Thyroid gland (tissue), 4 donors: ENCODE results near the gene GRHL1.

ENCODE experiments used
- POLR2A ChIP-seq, 2 donors: fragments of 450-650 bp; IDR thresholded peaks; one replicate each; pipeline ENCODE4 v1.6.1; 2017; ENCODE audit warnings: antibody characterized with exemption in 2 of 2, mild to moderate bottlenecking in 2 of 2, moderate library complexity in 1 of 2
- TF ChIP-seq, protein P1 (sequence below), 6 experiments: fragments of 200-600 bp in 3 of 6; fragments of 450-650 bp in 3 of 6; sonication (generic) in 3 of 6; IDR thresholded peaks; one replicate each; pipeline ENCODE4 v1.5.1; 2016 to 2019; ENCODE audit warnings: antibody characterized with exemption in 6 of 6, mild to moderate bottlenecking in 2 of 6, inconsistent platforms in 1 of 6, moderate library complexity in 1 of 6

DNA sequence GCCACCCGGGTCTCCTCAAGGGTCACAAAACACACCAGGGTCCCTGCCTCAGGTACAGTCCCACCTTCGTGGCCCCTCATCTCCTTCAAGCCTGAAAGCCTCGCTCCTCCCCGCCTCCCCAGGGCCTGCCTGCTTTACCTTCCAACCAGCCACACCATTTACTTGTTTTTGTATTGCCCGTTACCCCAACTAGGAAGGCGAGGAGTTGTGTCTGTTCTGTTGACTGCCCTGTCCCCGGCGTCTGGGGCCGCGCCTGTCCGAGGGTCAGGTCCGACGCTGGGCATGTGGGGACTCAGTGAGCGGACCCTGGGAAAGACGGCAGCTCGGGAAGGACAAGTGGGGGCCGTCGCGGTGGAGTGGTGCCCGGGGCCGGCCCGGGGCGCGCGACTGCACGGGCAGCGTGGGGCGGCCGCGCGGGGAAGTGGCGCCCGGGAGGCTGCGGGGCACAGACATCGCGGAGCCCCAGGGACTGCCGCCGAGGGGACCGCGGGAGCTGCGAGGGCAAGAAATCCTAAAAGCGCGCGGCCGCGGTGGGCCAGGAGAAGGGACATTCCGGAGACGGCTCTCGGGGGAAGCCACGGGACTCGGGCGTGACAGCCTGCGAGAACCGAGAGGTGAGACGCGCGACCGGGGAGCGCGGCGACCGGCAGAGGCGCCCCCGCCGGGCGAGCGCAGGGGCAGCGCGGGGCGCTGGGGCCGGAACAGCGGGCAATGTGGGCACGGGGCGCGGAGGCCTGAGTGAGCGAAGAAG lies 797 bp upstream of the GRHL1 start:
- TF ChIP-seq, protein P1, sequence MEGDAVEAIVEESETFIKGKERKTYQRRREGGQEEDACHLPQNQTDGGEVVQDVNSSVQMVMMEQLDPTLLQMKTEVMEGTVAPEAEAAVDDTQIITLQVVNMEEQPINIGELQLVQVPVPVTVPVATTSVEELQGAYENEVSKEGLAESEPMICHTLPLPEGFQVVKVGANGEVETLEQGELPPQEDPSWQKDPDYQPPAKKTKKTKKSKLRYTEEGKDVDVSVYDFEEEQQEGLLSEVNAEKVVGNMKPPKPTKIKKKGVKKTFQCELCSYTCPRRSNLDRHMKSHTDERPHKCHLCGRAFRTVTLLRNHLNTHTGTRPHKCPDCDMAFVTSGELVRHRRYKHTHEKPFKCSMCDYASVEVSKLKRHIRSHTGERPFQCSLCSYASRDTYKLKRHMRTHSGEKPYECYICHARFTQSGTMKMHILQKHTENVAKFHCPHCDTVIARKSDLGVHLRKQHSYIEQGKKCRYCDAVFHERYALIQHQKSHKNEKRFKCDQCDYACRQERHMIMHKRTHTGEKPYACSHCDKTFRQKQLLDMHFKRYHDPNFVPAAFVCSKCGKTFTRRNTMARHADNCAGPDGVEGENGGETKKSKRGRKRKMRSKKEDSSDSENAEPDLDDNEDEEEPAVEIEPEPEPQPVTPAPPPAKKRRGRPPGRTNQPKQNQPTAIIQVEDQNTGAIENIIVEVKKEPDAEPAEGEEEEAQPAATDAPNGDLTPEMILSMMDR (IDR thresholded peaks at IDR 0.05) = peak in 1 of 6 experiments; percentile 13
- no peak for TF ChIP-seq POLR2A (IDR thresholded peaks at IDR 0.05)
